HUES48 (cell line): ENCODE measurements around the gene HSD3B1.
"Not testable (repeated sequence)": the region's sequence is repeated elsewhere in the genome, so short reads cannot be mapped to it uniquely, and the experiment has no call there.

Experiments
- H3K27ac ChIP-seq: one replicate; pipeline ENCODE4 v1.7.0; 2013; ENCODE audit warnings: low read depth, low read length, inconsistent platforms
- H3K27me3 ChIP-seq: 2 replicates; pipeline ENCODE4 v1.6.1; 2013; ENCODE audit warnings: mild to moderate bottlenecking, low read length; ENCODE audit not compliant: control insufficient read depth, insufficient read depth
- H3K36me3 ChIP-seq: 2 replicates; pipeline ENCODE4 v1.6.1; 2013; ENCODE audit warnings: low read length; ENCODE audit not compliant: control insufficient read depth, insufficient read depth
- H3K4me1 ChIP-seq: 2 replicates; pipeline ENCODE4 v1.6.1; 2013; ENCODE audit warnings: mild to moderate bottlenecking, low read length; ENCODE audit not compliant: control insufficient read depth, insufficient read depth
- H3K4me3 ChIP-seq: 2 replicates; pipeline ENCODE4 v1.5.1; 2013; ENCODE audit warnings: mild to moderate bottlenecking, low read depth, low read length
- H3K9ac ChIP-seq: 2 replicates; pipeline ENCODE4 v1.6.1; 2013; ENCODE audit warnings: mild to moderate bottlenecking, low read depth, low read length, moderate library complexity
- H3K9me3 ChIP-seq: 2 replicates; pipeline ENCODE4 v1.6.1; 2013; ENCODE audit warnings: low read length; ENCODE audit not compliant: control insufficient read depth, insufficient read depth

Gene HSD3B1

DNA sequence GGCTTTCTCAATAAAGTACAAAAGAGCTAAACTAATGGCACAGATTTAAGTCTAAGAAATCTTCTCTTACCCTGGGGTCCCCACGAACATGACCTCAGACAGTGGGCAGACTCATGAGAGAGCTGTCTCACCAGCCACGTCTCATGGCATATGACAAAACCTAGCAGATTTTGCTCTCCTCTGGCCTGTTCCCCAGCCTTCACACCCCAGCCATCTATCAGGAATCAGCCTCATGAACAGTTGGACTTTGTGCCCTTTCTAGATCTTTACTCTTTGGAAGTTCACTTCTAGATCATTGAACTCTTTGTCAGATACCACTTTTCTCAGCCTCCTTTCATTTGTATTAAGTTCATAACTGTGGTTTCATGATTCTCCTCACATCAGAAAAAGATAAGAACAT is 14.2 kb upstream of the HSD3B1 start:
- H3K9me3 ChIP-seq: peaks cover 21% of the 10 kb centered on the region
- no peaks in the 10 kb centered on the region for H3K4me1 ChIP-seq
- no peak overlapping the region for H3K4me3 ChIP-seq
- H3K9ac ChIP-seq: no peak overlapping the region
- no peak overlapping the region for H3K27ac ChIP-seq
- H3K27me3 ChIP-seq: no peaks in the 10 kb centered on the region
- no peaks in the 10 kb centered on the region for H3K36me3 ChIP-seq

DNA sequence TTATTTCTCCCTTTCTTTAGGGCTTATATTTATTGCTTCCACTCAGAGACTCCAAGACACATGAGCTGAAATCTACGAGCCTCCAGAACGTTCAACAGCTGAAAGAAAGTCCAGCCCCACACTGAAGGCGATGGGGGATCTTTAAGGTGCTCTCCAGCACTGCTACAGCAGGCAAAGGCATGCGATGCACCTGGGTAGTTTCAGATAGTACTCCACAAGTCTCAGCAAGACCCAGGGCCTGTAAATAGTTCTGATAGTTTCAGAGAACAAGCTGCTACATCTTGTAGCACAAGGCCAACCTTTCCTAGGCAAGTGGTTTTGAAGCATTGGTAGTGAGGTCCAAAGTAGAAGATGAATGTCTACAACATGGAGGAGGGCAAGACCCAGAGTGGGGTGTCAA is 2.2 kb upstream of the HSD3B1 start:
- H3K9ac ChIP-seq: no peak overlapping the region
- H3K27me3 ChIP-seq: no peaks in the 10 kb centered on the region
- no peak overlapping the region for H3K4me3 ChIP-seq
- no peak overlapping the region for H3K27ac ChIP-seq
- no peaks in the 10 kb centered on the region for H3K4me1 ChIP-seq
- no peaks in the 10 kb centered on the region for H3K9me3 ChIP-seq
- H3K36me3 ChIP-seq: no peaks in the 10 kb centered on the region

DNA sequence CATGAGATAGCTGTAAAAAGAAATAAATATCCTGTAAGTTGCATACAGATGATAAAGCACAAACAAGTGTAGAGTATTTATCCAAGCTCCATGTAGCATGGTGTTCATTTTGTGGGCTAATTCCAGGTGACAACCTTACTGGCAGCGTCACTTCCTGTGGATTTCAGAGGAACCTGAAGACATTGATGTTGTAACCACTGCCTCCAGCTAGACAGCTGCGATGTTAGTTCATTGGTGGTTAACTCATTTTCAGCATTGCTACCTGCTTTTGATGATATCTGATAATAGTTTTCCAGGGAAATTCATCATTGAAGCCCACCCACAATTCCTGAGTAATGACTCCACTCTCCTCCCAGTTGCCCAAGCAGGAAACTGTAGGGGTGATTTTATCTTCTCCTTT is 3.0 kb downstream of the HSD3B1 start:
- Histone ChIP-seq H3K9ac (no peak overlapping the region), H3K9me3 (no peaks in the 10 kb centered on the region), H3K4me1 (no peaks in the 10 kb centered on the region), H3K27me3 (no peaks in the 10 kb centered on the region), H3K4me3 (no peak overlapping the region), H3K27ac (no peak overlapping the region), H3K36me3 (no peaks in the 10 kb centered on the region)

DNA sequence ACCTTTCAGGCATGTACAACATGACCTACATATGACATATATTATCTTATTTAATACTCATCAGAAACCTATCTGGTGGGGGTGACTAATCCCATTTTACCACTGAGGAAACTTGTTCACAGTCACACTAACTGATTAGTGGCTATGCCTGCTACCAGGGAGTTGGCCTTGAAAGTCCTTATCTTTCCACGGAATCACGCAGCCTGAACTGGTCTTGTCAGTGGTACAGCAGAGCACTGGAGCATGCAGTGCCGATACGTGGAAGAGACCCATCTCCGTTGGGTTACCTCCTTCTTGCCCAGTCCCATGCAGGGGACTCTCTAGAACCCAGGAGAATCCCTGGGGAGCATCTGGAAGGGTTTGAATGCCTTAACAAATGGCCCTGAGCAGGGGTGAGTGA is 8.2 kb downstream of the HSD3B1 start:
- H3K27me3 ChIP-seq: no peaks in the 10 kb centered on the region
- no peak overlapping the region for H3K4me3 ChIP-seq
- no peak overlapping the region for H3K27ac ChIP-seq
- no peaks in the 10 kb centered on the region for H3K36me3 ChIP-seq
- no peaks in the 10 kb centered on the region for H3K9me3 ChIP-seq
- H3K4me1 ChIP-seq: no peaks in the 10 kb centered on the region
- H3K9ac ChIP-seq: no peak overlapping the region

DNA sequence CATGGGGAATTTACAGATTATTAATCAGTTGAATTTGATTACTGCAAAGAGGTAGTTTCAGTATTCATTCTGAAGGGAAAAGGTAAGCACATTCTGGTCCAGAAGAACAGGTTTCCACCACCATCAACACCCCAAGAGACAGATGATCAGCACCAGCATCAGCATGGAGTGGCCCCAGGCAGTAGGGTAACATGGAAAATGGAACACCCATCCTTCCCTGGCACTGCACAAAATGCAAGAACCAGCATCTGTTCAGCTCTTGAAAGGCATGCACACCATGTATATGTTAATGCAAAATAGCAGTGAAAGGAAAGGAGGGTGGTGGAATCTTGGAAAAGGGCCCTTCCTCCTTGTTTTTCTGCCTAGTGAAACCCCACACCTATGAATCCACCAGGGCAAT is 9.2 kb downstream of the HSD3B1 start:
- Histone ChIP-seq H3K4me3 (no peak overlapping the region), H3K36me3 (no peaks in the 10 kb centered on the region), H3K4me1 (no peaks in the 10 kb centered on the region)

DNA sequence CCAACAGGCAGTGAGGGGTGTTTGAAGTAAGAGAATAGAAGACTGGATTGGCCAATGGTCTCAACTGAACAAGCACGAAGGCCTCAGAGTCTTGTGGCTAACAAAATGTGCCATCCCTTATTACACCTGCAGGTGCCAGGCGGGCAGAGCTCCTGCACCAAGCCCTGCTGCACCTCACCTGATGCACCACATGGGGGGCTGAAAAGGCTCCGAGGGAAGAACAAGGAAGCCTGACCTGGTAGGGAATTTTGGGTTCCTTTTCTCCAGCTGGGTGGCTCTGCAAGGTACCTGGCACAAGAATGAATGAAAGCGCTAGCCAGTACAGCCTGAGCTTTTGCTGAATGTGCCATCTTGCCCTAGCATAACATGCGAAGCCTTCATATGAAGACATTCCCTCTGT is 9.7 kb downstream of the HSD3B1 start:
- no peak overlapping the region for H3K9ac ChIP-seq
- H3K9me3 ChIP-seq: no peaks in the 10 kb centered on the region
- no peaks in the 10 kb centered on the region for H3K4me1 ChIP-seq
- no peaks in the 10 kb centered on the region for H3K27me3 ChIP-seq
- H3K27ac ChIP-seq: no peak overlapping the region
- H3K36me3 ChIP-seq: no peaks in the 10 kb centered on the region
- no peak overlapping the region for H3K4me3 ChIP-seq

More for the DNA sequence above, 9.2 kb downstream of the HSD3B1 start:
- Histone ChIP-seq H3K9me3 (no peaks in the 10 kb centered on the region), H3K27ac (no peak overlapping the region), H3K27me3 (no peaks in the 10 kb centered on the region), H3K9ac (no peak overlapping the region)

DNA sequence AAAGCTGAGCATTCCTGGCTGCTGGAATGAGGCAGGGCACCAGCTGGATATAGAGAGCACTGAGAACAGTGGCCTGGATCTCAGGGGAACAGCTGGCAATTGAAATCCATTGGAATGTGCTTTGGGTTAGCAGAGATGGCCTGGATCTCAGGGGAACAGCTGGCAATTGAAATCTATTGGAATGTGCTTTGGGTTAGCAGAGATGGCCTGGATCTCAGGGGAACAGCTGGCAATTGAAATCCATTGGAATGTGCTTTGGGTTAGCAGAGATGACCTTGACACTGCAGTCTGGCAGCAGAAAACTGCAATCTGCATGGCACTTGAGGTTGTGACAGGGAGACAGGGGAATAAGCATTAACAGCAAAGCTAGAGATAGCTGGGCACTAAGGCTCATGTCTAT is 10.7 kb downstream of the HSD3B1 start:
- H3K27me3 ChIP-seq, H3K4me3 ChIP-seq, H3K9me3 ChIP-seq: not testable (repeated sequence)

DNA sequence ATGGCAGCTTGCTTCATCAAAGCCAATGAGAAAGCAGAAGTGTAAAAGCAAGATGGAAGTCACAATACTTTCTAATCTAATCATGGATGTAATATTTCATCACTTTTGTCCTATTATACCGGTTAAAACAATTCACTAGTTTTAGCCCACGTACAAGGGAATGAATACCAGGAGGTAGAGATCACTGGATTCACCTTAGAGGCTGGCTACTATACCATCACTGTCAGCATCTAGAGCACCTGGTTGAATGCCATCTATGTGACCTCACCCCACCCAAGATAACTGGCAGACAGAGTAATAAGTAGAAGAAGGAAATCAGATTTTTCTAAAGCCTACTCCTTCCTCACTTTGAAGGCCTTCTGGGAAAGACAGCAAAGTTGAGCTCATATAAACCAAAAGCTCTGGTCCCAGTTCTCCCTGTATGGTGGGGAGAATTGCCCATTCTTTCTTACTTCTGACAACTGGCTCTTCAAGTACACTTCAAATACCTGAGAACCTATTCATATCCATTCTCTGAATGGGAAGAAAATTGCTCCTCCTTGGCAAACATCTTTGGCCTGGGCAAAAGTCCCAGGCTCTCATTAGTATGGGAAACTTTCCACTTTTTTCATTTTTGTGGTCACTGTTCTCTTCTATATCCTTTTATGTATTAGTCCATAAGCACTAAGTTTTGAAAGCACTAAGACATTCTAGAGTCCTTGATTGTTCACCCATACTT is 24.8 kb downstream of the HSD3B1 start:
- H3K4me3 ChIP-seq: no peak overlapping the region
- H3K9me3 ChIP-seq: no peaks in the 10 kb centered on the region
- no peaks in the 10 kb centered on the region for H3K36me3 ChIP-seq
- H3K27me3 ChIP-seq: no peaks in the 10 kb centered on the region
- no peak overlapping the region for H3K27ac ChIP-seq
- no peaks in the 10 kb centered on the region for H3K4me1 ChIP-seq
- H3K9ac ChIP-seq: no peak overlapping the region

More for the DNA sequence above, 10.7 kb downstream of the HSD3B1 start:
- not testable (repeated sequence) for H3K4me1 ChIP-seq, H3K36me3 ChIP-seq, H3K27ac ChIP-seq, H3K9ac ChIP-seq

DNA sequence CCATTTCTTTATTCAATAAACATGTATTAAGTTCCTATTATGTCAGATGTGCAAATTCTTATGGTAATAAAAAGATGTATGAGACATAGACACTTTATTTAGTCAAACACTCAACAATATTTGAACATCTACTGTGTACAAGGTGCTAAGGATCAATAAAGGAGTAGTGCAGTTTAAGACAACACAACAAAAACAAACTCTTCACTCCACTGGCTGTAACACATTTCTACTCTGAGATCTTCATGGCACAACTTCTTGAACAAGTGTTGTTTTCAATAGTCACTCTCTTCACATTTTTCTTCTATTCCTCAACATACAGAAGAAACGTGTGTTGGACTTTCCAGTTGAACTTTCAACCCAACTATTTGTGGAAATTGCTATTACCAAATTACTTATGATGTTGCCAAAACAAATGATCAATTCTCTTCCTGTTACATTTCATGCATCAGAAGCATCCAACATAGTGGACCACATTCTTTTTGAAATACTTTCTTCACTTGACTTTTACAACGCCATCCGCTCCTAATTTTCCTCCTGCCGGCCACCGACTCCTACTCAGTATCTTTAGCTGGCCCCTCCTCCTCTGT is 25.4 kb downstream of the HSD3B1 start:
- H3K27ac ChIP-seq: no peak overlapping the region
- H3K4me3 ChIP-seq: no peak overlapping the region
- no peaks in the 10 kb centered on the region for H3K27me3 ChIP-seq
- no peaks in the 10 kb centered on the region for H3K36me3 ChIP-seq
- H3K9me3 ChIP-seq: no peaks in the 10 kb centered on the region
- H3K9ac ChIP-seq: no peak overlapping the region
- no peaks in the 10 kb centered on the region for H3K4me1 ChIP-seq

DNA sequence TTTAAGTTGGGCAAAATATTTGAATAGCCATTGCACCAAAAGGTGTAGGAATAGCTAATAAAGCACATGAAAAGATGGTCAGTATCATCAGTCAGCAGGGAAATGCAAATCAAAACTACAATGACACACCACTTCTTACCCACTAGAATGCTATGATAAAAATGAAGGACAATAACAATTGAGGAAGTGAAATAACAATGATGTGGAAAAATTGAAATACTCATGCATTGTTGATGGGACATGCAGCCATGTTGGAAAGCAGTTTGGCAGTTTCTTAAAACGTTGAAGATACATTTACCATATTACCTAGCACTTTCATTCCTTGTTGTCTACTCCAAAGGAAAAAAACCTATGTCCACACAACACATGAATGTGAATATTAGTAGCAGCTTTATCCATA is 28.4 kb downstream of the HSD3B1 start:
- H3K27ac ChIP-seq: no peak overlapping the region
- H3K4me3 ChIP-seq: no peak overlapping the region
- H3K9me3 ChIP-seq: no peaks in the 10 kb centered on the region
- no peaks in the 10 kb centered on the region for H3K36me3 ChIP-seq
- no peaks in the 10 kb centered on the region for H3K27me3 ChIP-seq
- no peaks in the 10 kb centered on the region for H3K4me1 ChIP-seq
- no peak overlapping the region for H3K9ac ChIP-seq

DNA sequence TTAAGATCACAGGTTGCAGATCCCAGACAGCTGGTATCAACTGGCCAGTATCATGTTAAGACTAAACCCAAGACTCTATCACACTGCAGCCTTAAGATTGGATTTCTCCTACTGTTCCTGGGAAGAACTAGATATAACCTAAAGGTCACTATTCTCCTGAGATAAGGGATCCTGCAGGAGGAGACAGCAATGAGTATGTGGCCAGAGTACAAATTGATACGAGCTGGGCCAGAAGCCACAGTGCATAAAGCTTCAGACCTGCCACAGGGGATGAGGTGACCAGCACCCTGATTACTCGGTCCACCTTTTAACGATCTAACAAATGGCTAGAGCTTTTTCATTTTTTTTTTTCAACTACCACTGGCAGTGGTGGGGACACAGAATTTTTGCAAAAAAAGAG is 31.0 kb downstream of the HSD3B1 start:
- Histone ChIP-seq H3K4me1 (no peaks in the 10 kb centered on the region), H3K27me3 (0 out of 2 replicates have a peak, but pooled peaks cover under 1% of the 10 kb centered on the region), H3K36me3 (no peaks in the 10 kb centered on the region), H3K27ac (no peak overlapping the region), H3K9ac (no peak overlapping the region), H3K4me3 (no peak overlapping the region), H3K9me3 (no peaks in the 10 kb centered on the region)
